IMR-90 (cell line): ENCODE results near the gene NAV2.

ENCODE experiments used
- CEBPB ChIP-seq: IDR thresholded peaks from 2 replicates; pipeline ENCODE4 v1.6.1; 2012; ENCODE audit warnings: low read depth, low read length, improper control_type of control experiment
- CHD1 ChIP-seq: IDR thresholded peaks from 2 replicates; pipeline ENCODE4 v1.6.1; 2012; ENCODE audit warnings: low read depth, low read length, improper control_type of control experiment
- CTCF ChIP-seq: conservative IDR thresholded peaks from 2 replicates; pipeline ENCODE4 v1.5.1; 2012; ENCODE audit warnings: mild to moderate bottlenecking, low read depth, low read length, improper control_type of control experiment
- FOS ChIP-seq: fragments of 150-350 bp; IDR thresholded peaks from 2 replicates; pipeline ENCODE4 v1.6.1; 2016; ENCODE audit warnings: low read depth, low read length
- MAFK ChIP-seq: IDR thresholded peaks from 2 replicates; pipeline ENCODE4 v1.6.1; 2012; ENCODE audit warnings: low read depth, low read length, improper control_type of control experiment
- MAZ ChIP-seq: IDR thresholded peaks from 2 replicates; pipeline ENCODE4 v1.6.1; 2012; ENCODE audit warnings: low read depth, mild to moderate bottlenecking, low read length, improper control_type of control experiment, moderate library complexity, borderline replicate concordance
- MXI1 ChIP-seq: IDR thresholded peaks from 2 replicates; pipeline ENCODE4 v1.6.1; 2012; ENCODE audit warnings: low read depth, mild to moderate bottlenecking, low read length, moderate library complexity, borderline replicate concordance
- NFE2L2 ChIP-seq: fragments of 150-350 bp; IDR thresholded peaks from 2 replicates; pipeline ENCODE4 v1.6.1; 2016; ENCODE audit warnings: low read depth, mild to moderate bottlenecking, low read length
- POLR2A ChIP-seq: IDR thresholded peaks from 2 replicates; pipeline ENCODE4 v1.6.1; 2012; ENCODE audit warnings: mild to moderate bottlenecking, low read depth, low read length
- RAD21 ChIP-seq: IDR thresholded peaks from 2 replicates; pipeline ENCODE4 v1.6.1; 2012; ENCODE audit warnings: low read length, improper control_type of control experiment
- TF ChIP-seq, protein P1 (sequence below): fragments of 150-350 bp; IDR thresholded peaks from 2 replicates; pipeline ENCODE4 v1.6.1; 2016; ENCODE audit warnings: low read depth, mild to moderate bottlenecking, low read length, moderate library complexity, borderline replicate concordance

GRCh38 chr11:20011307-20011951 lies 298.8 kb downstream of the NAV2 start:
- TF ChIP-seq POLR2A (no peak), RAD21 (no peak), MAZ (no peak), CTCF (no peak), NFE2L2 (no peak), FOS (no peak), CEBPB (peak; percentile 36; the same call in 1 of the 2 replicates), CHD1 (no peak), MXI1 (no peak), MAFK (no peak)
- TF ChIP-seq, protein P1, sequence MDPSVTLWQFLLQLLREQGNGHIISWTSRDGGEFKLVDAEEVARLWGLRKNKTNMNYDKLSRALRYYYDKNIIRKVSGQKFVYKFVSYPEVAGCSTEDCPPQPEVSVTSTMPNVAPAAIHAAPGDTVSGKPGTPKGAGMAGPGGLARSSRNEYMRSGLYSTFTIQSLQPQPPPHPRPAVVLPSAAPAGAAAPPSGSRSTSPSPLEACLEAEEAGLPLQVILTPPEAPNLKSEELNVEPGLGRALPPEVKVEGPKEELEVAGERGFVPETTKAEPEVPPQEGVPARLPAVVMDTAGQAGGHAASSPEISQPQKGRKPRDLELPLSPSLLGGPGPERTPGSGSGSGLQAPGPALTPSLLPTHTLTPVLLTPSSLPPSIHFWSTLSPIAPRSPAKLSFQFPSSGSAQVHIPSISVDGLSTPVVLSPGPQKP, result no peak
